DND-41 (cell line): ENCODE results near the gene PYGM.

Experiments
- ATAC-seq: fragments of 200-7000 bp; cut with Tn5 transposase; 3 replicates; pipeline ENCODE4 v1.9.1; 2021; ENCODE audit warnings: low read depth; ENCODE audit not compliant: insufficient read depth
- DNase-seq: peaks from one replicate; pipeline ENCODE4 v3.0.0-alpha.2; 2020
- H2AFZ ChIP-seq: 2 replicates; pipeline ENCODE4 v1.6.0; 2012; ENCODE audit warnings: low read depth, low read length
- H3K27ac ChIP-seq: 2 replicates; pipeline ENCODE4 v1.5.1; 2012; ENCODE audit warnings: low read length, inconsistent platforms
- H3K27me3 ChIP-seq: fragments of 200-600 bp; sonication (generic); 2 replicates; pipeline ENCODE4 v1.6.0; 2012; ENCODE audit warnings: low read length, mild to moderate bottlenecking, inconsistent platforms; ENCODE audit not compliant: insufficient read depth, poor library complexity
- H3K36me3 ChIP-seq: 2 replicates; pipeline ENCODE4 v1.5.1; 2012; ENCODE audit warnings: low read length, inconsistent platforms; ENCODE audit not compliant: insufficient read depth
- H3K4me1 ChIP-seq: 2 replicates; pipeline ENCODE4 v1.5.1; 2012; ENCODE audit warnings: mild to moderate bottlenecking, low read length; ENCODE audit not compliant: insufficient read depth
- H3K4me2 ChIP-seq: 2 replicates; pipeline ENCODE4 v1.6.0; 2012; ENCODE audit warnings: mild to moderate bottlenecking, moderate library complexity, low read length, inconsistent platforms; ENCODE audit not compliant: insufficient read depth
- H3K4me3 ChIP-seq, 2 experiments: fragments of 200-600 bp in 1 of 2; shearing (Covaris generic) in 1 of 2; 2 replicates each; pipeline ENCODE4 v1.5.1; 2012 to 2016; ENCODE audit warnings: inconsistent platforms in 2 of 2, low read length in 2 of 2, mild to moderate bottlenecking in 2 of 2, low read depth in 1 of 2, moderate library complexity in 1 of 2
- H3K79me2 ChIP-seq: 2 replicates; pipeline ENCODE4 v1.6.0; 2012; ENCODE audit warnings: low read length, inconsistent platforms; ENCODE audit not compliant: insufficient read depth
- H3K9ac ChIP-seq: 2 replicates; pipeline ENCODE4 v1.6.0; 2012; ENCODE audit warnings: low read depth, mild to moderate bottlenecking, inconsistent platforms, low read length, moderate library complexity
- H3K9me3 ChIP-seq: 2 replicates; pipeline ENCODE4 v1.5.1; 2012; ENCODE audit warnings: low read length, moderate library complexity, mild to moderate bottlenecking, inconsistent platforms; ENCODE audit not compliant: insufficient read depth, severe bottlenecking
- H4K20me1 ChIP-seq: 2 replicates; pipeline ENCODE4 v1.6.0; 2012; ENCODE audit warnings: low read length; ENCODE audit not compliant: insufficient read depth
- EZH2 ChIP-seq: IDR thresholded peaks from 3 replicates; pipeline ENCODE4 v1.6.1; 2012; ENCODE audit warnings: borderline replicate concordance, low read depth, mild to moderate bottlenecking, moderate library complexity, low read length, inconsistent platforms; ENCODE audit not compliant: severe bottlenecking
- TF ChIP-seq, protein P1 (sequence below): IDR thresholded peaks from 2 replicates; pipeline ENCODE4 v1.5.1; 2012; ENCODE audit warnings: borderline replicate concordance, low read length, moderate library complexity, mild to moderate bottlenecking; ENCODE audit not compliant: poor library complexity, severe bottlenecking; ENCODE audit errors: extremely low read depth

The PYGM gene

DNA sequence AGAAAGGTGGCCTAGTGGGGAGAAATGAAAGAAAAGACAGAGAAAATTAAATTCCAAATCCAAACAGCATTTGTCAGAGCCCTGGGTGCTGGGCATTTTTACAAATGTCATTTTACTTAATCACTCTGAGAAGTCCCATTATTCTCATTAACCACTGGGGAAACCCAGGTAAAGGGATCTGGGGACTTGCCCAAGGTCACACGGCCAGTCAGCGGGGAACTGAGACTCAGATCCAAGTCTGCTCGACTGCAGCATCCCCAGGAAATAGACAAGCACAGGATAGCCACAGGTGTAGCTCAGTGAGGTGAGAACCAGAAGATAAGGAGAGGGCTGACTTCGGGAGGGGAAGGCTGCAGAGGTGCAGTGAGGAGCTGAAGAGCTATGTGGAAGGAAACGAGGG is 44.7 kb downstream of the PYGM start:
- DNase-seq (no peak), ATAC-seq (no peak)
- Histone ChIP-seq H3K9ac (no peak overlapping the region), H3K4me1 (no peaks in the 10 kb centered on the region), H3K27ac (no peak overlapping the region), H3K4me2 (no peak overlapping the region), H2AFZ (no peak overlapping the region), H3K27me3 (peaks cover 10% of the 10 kb centered on the region), H3K79me2 (no peaks in the 10 kb centered on the region), H3K9me3 (no peaks in the 10 kb centered on the region), H3K4me3 (no peak overlapping the region), H3K36me3 (no peaks in the 10 kb centered on the region), H4K20me1 (peaks cover 3% of the 10 kb centered on the region; the same call in 1 of the 2 replicates)
- TF ChIP-seq, protein P1, sequence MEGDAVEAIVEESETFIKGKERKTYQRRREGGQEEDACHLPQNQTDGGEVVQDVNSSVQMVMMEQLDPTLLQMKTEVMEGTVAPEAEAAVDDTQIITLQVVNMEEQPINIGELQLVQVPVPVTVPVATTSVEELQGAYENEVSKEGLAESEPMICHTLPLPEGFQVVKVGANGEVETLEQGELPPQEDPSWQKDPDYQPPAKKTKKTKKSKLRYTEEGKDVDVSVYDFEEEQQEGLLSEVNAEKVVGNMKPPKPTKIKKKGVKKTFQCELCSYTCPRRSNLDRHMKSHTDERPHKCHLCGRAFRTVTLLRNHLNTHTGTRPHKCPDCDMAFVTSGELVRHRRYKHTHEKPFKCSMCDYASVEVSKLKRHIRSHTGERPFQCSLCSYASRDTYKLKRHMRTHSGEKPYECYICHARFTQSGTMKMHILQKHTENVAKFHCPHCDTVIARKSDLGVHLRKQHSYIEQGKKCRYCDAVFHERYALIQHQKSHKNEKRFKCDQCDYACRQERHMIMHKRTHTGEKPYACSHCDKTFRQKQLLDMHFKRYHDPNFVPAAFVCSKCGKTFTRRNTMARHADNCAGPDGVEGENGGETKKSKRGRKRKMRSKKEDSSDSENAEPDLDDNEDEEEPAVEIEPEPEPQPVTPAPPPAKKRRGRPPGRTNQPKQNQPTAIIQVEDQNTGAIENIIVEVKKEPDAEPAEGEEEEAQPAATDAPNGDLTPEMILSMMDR, result no peak
- TF ChIP-seq EZH2, result no peak

DNA sequence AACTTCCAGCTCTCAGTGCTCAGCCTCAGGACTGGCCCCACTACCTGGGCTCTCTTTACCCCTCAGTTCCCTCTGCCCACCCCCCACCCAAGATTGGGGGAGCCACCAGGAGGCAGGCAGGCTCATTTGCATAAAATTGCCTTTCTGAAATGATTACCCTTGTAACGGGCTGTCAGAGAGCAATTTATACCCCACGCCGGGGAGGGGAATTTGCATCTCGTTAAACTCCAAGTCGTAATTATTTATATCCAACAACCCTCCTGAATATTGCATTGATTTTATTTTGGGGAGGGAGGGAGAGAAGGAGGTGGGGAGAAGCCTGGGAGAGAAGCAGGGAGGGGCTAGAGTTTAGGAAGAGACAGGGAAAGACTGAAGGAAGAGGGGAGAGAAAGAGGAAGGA is 45.1 kb downstream of the PYGM start:
- DNase-seq (no peak), ATAC-seq (no peak)
- H3K36me3 ChIP-seq, result no peaks in the 10 kb centered on the region
- peaks cover 10% of the 10 kb centered on the region for H3K27me3 ChIP-seq
- H3K79me2 ChIP-seq, result no peaks in the 10 kb centered on the region
- H3K9ac ChIP-seq, result no peak overlapping the region
- H3K4me3 ChIP-seq, result no peak overlapping the region
- no peaks in the 10 kb centered on the region for H3K4me1 ChIP-seq
- no peaks in the 10 kb centered on the region for H3K9me3 ChIP-seq
- H3K4me2 ChIP-seq, result no peak overlapping the region
- no peak for TF ChIP-seq EZH2
- TF ChIP-seq, protein P1, result no peak
- no peak overlapping the region for H3K27ac ChIP-seq
- no peak overlapping the region for H2AFZ ChIP-seq
- H4K20me1 ChIP-seq, result peaks cover 3% of the 10 kb centered on the region; the same call in 1 of the 2 replicates

DNA sequence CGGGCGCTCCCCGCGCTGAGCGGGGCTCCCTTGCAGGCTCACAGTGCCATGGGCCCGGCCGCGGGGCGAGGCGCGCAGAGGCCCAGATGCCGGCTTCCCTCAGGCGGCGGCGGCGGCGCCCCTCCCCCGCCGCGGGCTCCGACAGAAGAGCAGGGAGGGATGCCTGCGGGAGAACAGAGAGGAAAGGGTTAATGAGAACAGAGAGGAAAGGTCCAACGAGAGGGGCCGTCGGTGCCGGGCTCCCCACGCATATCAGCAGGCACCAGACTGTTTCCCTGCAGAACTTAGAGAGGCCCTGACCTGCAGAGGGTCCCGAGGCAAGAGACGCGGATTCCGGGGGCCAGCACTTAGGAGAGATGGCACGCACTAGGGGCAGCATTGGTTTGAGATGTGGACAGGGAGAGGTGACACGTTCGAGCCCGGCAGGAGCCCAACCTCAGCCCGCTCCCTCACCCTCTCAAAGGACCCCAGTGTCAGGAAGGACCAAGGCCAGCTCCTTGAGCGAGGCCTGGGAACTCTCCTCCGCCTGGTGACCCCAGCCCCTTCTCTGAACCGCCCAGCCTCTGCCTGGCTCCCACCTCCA is 45.9 kb downstream of the PYGM start:
- TF ChIP-seq EZH2, result no peak
- TF ChIP-seq, protein P1, result no peak
- Histone ChIP-seq H4K20me1 (peaks cover 3% of the 10 kb centered on the region; the same call in 1 of the 2 replicates), H2AFZ (no peak overlapping the region), H3K4me3 (no peak overlapping the region), H3K4me2 (no peak overlapping the region), H3K27ac (no peak overlapping the region), H3K9ac (no peak overlapping the region), H3K36me3 (no peaks in the 10 kb centered on the region), H3K79me2 (no peaks in the 10 kb centered on the region), H3K4me1 (no peaks in the 10 kb centered on the region), H3K9me3 (no peaks in the 10 kb centered on the region), H3K27me3 (peaks cover 10% of the 10 kb centered on the region)
- DNase-seq (no peak), ATAC-seq (no peak)
